WTC11 (cell line): ENCODE measurements around the gene LSM6. TPM values are rescaled to one million over a fixed set of nuclear protein-coding genes. Genes with fewer than 3 reads are reported as not detected.

Source experiments
- ATAC-seq: fragments of 200-7000 bp; cut with Tn5 transposase; 2 replicates; pipeline ENCODE4 v1.10.0; 2021; ENCODE audit warnings: mild to moderate bottlenecking, moderate library complexity
- CTCF ChIA-PET: fragments of 300-600 bp; sonication (Branson Sonifier 250); formaldehyde crosslinking; loops from one replicate; lab custom pipeline; 2021; ENCODE audit warnings: antibody characterized with exemption; lab: Charles Lee
- POLR2A ChIA-PET: fragments of 350-600 bp; sonication (Branson Sonifier 250); formaldehyde crosslinking; loops from one replicate; lab custom pipeline; 2021; ENCODE audit warnings: antibody characterized with exemption; lab: Charles Lee
- DNase-seq: peaks from one replicate; pipeline ENCODE4 v3.0.0; 2021; ENCODE audit warnings: low spot score
- H3K27ac Mint-ChIP-seq: 2 replicates; pipeline ENCODE4 v1.8.0; 2021; ENCODE audit warnings: mixed read lengths
- H3K27me3 Mint-ChIP-seq: 2 replicates; pipeline ENCODE4 v1.8.0; 2021; ENCODE audit warnings: low read depth, mild to moderate bottlenecking, moderate library complexity, mixed read lengths
- H3K36me3 Mint-ChIP-seq: 2 replicates; pipeline ENCODE4 v1.8.0; 2021; ENCODE audit warnings: mixed read lengths
- H3K4me1 Mint-ChIP-seq: 2 replicates; pipeline ENCODE4 v1.8.0; 2022; ENCODE audit warnings: mixed read lengths
- H3K4me3 Mint-ChIP-seq: 2 replicates; pipeline ENCODE4 v1.8.0; 2021; ENCODE audit warnings: mild to moderate bottlenecking, moderate library complexity, mixed read lengths
- H3K9me3 Mint-ChIP-seq: 2 replicates; pipeline ENCODE4 v1.8.0; 2021; ENCODE audit warnings: mixed read lengths
- AR ChIP-seq: fragments of 250-450 bp; sonication (Bioruptor Pico); IDR thresholded peaks from 2 replicates; pipeline ENCODE4 v1.9.0; 2021; ENCODE audit warnings: mild to moderate bottlenecking
- JUN ChIP-seq: sonication (generic); formaldehyde crosslinking; IDR thresholded peaks from 2 replicates; pipeline ENCODE4 v1.8.0; 2023; ENCODE audit warnings: mild to moderate bottlenecking, missing genetic modification reagents
- MLX ChIP-seq: sonication (generic); formaldehyde crosslinking; IDR thresholded peaks from 2 replicates; pipeline ENCODE4 v1.8.1; 2023; ENCODE audit warnings: mild to moderate bottlenecking, missing genetic modification reagents, moderate library complexity
- NFATC4 ChIP-seq: fragments of 250-450 bp; sonication (Bioruptor Pico); IDR thresholded peaks from 2 replicates; pipeline ENCODE4 v1.9.0; 2021; ENCODE audit warnings: mild to moderate bottlenecking
- PRRX2 ChIP-seq: fragments of 250-450 bp; sonication (Bioruptor Pico); IDR thresholded peaks from 2 replicates; pipeline ENCODE4 v1.8.0; 2021; ENCODE audit warnings: mild to moderate bottlenecking
- RELA ChIP-seq: sonication (generic); formaldehyde crosslinking; IDR thresholded peaks from 2 replicates; pipeline ENCODE4 v1.8.1; 2022; ENCODE audit warnings: missing genetic modification reagents, mild to moderate bottlenecking, borderline replicate concordance
- RORB ChIP-seq: fragments of 250-450 bp; sonication (Bioruptor Pico); IDR thresholded peaks from 2 replicates; pipeline ENCODE4 v1.9.0; 2021; ENCODE audit warnings: mild to moderate bottlenecking
- USF2 ChIP-seq: sonication (generic); formaldehyde crosslinking; IDR thresholded peaks from 2 replicates; pipeline ENCODE4 v1.8.1; 2023; ENCODE audit warnings: mild to moderate bottlenecking, missing genetic modification reagents, moderate library complexity
- ZNF232 ChIP-seq: sonication (generic); formaldehyde crosslinking; IDR thresholded peaks from 2 replicates; pipeline ENCODE4 v1.8.0; 2022; ENCODE audit warnings: mild to moderate bottlenecking, missing genetic modification reagents
- ZNF317 ChIP-seq: sonication (generic); formaldehyde crosslinking; IDR thresholded peaks from 2 replicates; pipeline ENCODE4 v1.8.1; 2023; ENCODE audit warnings: low read depth, mild to moderate bottlenecking, moderate library complexity, missing genetic modification reagents, borderline replicate concordance
- ZNF396 ChIP-seq: fragments of 250-450 bp; sonication (Bioruptor Pico); IDR thresholded peaks from 2 replicates; pipeline ENCODE4 v1.8.0; 2021; ENCODE audit warnings: mild to moderate bottlenecking, moderate library complexity, borderline replicate concordance
- ZNF416 ChIP-seq: fragments of 250-450 bp; sonication (Bioruptor Pico); IDR thresholded peaks from 2 replicates; pipeline ENCODE4 v1.9.0; 2021; ENCODE audit warnings: mild to moderate bottlenecking, inconsistent platforms
- ZNF532 ChIP-seq: fragments of 250-450 bp; sonication (Bioruptor Pico); IDR thresholded peaks from 2 replicates; pipeline ENCODE4 v1.9.0; 2021; ENCODE audit warnings: mild to moderate bottlenecking, borderline replicate concordance
- total RNA-seq: library from RNA; stranded (reverse); gene quantifications from 3 replicates; pipeline ENCODE4 v1.2.3, GENCODE V29; 2021
- TF ChIP-seq, protein P1 (sequence below): sonication (generic); formaldehyde crosslinking; IDR thresholded peaks from 2 replicates; pipeline ENCODE4 v1.8.1; 2022; ENCODE audit warnings: mild to moderate bottlenecking, missing genetic modification reagents, moderate library complexity, borderline replicate concordance
- TF ChIP-seq, protein P2 (sequence below): sonication (generic); formaldehyde crosslinking; IDR thresholded peaks from 2 replicates; pipeline ENCODE4 v1.8.0; 2022; ENCODE audit warnings: mild to moderate bottlenecking, missing genetic modification reagents
- TF ChIP-seq, protein P3 (sequence below): sonication (generic); formaldehyde crosslinking; IDR thresholded peaks from 2 replicates; pipeline ENCODE4 v1.8.1; 2023; ENCODE audit warnings: mild to moderate bottlenecking, missing genetic modification reagents
- TF ChIP-seq, protein P4 (sequence below): sonication (generic); formaldehyde crosslinking; IDR thresholded peaks from 2 replicates; pipeline ENCODE4 v1.8.0; 2023; ENCODE audit warnings: missing genetic modification reagents
- TF ChIP-seq, protein P5 (sequence below): fragments of 250-450 bp; sonication (Bioruptor Pico); IDR thresholded peaks from 2 replicates; pipeline ENCODE4 v2.1.2; 2022; ENCODE audit warnings: mild to moderate bottlenecking, moderate library complexity

LSM6 gene
- total RNA-seq, 1 experiment from 2014 or later = 58.2 TPM

DNA sequence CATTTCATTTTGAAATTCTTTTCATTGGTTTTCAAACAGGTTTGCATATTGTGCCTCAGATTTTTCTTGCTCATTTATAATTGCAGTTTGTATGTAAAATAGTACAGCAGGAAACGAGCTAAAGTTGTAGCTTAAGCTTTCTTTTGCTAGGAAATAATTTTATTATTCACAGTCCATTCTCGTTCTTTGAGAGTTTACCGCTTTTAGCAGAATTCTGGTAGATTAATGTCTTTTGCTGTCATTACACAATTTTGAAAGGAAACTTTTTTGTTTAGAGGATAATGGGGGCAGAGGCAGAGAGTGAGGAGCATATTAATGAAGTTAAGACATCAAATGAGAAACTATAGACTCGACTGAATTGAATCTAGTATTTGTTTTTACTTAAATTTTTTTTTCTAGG lies 10.5 kb downstream of the LSM6 start:
- no peaks in the 10 kb centered on the region for H3K9me3 Mint-ChIP-seq
- no peaks in the 10 kb centered on the region for H3K27me3 Mint-ChIP-seq
- H3K36me3 Mint-ChIP-seq = peaks cover 32% of the 10 kb centered on the region
- H3K27ac Mint-ChIP-seq = no peak overlapping the region
- POLR2A ChIA-PET = no interaction called here
- peaks cover 5% of the 10 kb centered on the region; the same call in 1 of the 2 replicates for H3K4me1 Mint-ChIP-seq
- no peak overlapping the region for H3K4me3 Mint-ChIP-seq
- CTCF ChIA-PET = interaction anchor here (1.5 kb wide), 1 partner anchor 91 kb away, joined by 3 read pairs; no protein-coding TSS in a partner anchor
- no peak for ATAC-seq
- TF ChIP-seq, protein P1, sequence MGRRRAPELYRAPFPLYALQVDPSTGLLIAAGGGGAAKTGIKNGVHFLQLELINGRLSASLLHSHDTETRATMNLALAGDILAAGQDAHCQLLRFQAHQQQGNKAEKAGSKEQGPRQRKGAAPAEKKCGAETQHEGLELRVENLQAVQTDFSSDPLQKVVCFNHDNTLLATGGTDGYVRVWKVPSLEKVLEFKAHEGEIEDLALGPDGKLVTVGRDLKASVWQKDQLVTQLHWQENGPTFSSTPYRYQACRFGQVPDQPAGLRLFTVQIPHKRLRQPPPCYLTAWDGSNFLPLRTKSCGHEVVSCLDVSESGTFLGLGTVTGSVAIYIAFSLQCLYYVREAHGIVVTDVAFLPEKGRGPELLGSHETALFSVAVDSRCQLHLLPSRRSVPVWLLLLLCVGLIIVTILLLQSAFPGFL = no peak
- no peak for TF ChIP-seq ZNF232
- no peak for TF ChIP-seq MLX (CRISPR knock-in tag)
- no peak for TF ChIP-seq USF2 (CRISPR knock-in tag)
- no peak for TF ChIP-seq RELA (CRISPR knock-in tag)
- TF ChIP-seq, protein P2, sequence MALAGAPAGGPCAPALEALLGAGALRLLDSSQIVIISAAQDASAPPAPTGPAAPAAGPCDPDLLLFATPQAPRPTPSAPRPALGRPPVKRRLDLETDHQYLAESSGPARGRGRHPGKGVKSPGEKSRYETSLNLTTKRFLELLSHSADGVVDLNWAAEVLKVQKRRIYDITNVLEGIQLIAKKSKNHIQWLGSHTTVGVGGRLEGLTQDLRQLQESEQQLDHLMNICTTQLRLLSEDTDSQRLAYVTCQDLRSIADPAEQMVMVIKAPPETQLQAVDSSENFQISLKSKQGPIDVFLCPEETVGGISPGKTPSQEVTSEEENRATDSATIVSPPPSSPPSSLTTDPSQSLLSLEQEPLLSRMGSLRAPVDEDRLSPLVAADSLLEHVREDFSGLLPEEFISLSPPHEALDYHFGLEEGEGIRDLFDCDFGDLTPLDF (CRISPR knock-in tag) = no peak
- TF ChIP-seq, protein P3, sequence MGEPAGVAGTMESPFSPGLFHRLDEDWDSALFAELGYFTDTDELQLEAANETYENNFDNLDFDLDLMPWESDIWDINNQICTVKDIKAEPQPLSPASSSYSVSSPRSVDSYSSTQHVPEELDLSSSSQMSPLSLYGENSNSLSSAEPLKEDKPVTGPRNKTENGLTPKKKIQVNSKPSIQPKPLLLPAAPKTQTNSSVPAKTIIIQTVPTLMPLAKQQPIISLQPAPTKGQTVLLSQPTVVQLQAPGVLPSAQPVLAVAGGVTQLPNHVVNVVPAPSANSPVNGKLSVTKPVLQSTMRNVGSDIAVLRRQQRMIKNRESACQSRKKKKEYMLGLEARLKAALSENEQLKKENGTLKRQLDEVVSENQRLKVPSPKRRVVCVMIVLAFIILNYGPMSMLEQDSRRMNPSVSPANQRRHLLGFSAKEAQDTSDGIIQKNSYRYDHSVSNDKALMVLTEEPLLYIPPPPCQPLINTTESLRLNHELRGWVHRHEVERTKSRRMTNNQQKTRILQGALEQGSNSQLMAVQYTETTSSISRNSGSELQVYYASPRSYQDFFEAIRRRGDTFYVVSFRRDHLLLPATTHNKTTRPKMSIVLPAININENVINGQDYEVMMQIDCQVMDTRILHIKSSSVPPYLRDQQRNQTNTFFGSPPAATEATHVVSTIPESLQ = no peak
- no peak for TF ChIP-seq ZNF396 (CRISPR knock-in tag)
- no peak for TF ChIP-seq RORB
- TF ChIP-seq, protein P4, sequence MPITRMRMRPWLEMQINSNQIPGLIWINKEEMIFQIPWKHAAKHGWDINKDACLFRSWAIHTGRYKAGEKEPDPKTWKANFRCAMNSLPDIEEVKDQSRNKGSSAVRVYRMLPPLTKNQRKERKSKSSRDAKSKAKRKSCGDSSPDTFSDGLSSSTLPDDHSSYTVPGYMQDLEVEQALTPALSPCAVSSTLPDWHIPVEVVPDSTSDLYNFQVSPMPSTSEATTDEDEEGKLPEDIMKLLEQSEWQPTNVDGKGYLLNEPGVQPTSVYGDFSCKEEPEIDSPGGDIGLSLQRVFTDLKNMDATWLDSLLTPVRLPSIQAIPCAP = no peak
- no peak for DNase-seq

GRCh38 chr4:146186596-146186995 lies 11.1 kb downstream of the LSM6 start:
- Mint-ChIP-seq H3K36me3 (peaks cover 37% of the 10 kb centered on the region), H3K9me3 (no peaks in the 10 kb centered on the region), H3K4me3 (no peak overlapping the region), H3K4me1 (peaks cover 5% of the 10 kb centered on the region; the same call in 1 of the 2 replicates), H3K27ac (no peak overlapping the region), H3K27me3 (no peaks in the 10 kb centered on the region)
- DNase-seq (no peak), ATAC-seq (no peak)
- ChIA-PET POLR2A (no interaction called here), CTCF (interaction anchor here (1.5 kb wide), 1 partner anchor 91 kb away, joined by 3 read pairs; no protein-coding TSS in a partner anchor)
- TF ChIP-seq PRRX2 (CRISPR knock-in tag) (no peak), ZNF416 (CRISPR knock-in tag) (no peak), ZNF396 (CRISPR knock-in tag) (no peak), ZNF532 (no peak), NFATC4 (CRISPR knock-in tag) (no peak), ZNF317 (CRISPR knock-in tag) (no peak), MLX (CRISPR knock-in tag) (no peak), AR (no peak), JUN (no peak)
- TF ChIP-seq, protein P5, sequence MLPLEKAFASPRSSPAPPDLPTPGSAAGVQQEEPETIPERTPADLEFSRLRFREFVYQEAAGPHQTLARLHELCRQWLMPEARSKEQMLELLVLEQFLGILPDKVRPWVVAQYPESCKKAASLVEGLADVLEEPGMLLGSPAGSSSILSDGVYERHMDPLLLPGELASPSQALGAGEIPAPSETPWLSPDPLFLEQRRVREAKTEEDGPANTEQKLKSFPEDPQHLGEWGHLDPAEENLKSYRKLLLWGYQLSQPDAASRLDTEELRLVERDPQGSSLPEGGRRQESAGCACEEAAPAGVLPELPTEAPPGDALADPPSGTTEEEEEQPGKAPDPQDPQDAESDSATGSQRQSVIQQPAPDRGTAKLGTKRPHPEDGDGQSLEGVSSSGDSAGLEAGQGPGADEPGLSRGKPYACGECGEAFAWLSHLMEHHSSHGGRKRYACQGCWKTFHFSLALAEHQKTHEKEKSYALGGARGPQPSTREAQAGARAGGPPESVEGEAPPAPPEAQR = no peak
